Bronchial epithelial cell (primary cell): ENCODE measurements around the gene FAM161B. TPM values are rescaled to one million over a fixed set of nuclear protein-coding genes. Genes with fewer than 3 reads are reported as not detected.

Source experiments
- DNase-seq: peaks from one replicate; pipeline ENCODE4 v3.0.0-alpha.2; 2010; ENCODE audit warnings: low read depth
- FAIRE-seq: peaks from 2 replicates; lab custom pipeline; 2011; peaks lifted over from hg19 to GRCh38; lab: Jason Lieb, UNC
- H3K27me3 ChIP-seq: 2 replicates; pipeline ENCODE4 v1.5.1; 2011; ENCODE audit warnings: low read length; ENCODE audit not compliant: control insufficient read depth, insufficient read depth
- H3K36me3 ChIP-seq: 2 replicates; pipeline ENCODE4 v1.5.1; 2011; ENCODE audit warnings: low read length; ENCODE audit not compliant: control insufficient read depth, insufficient read depth
- H3K4me3 ChIP-seq: 2 replicates; pipeline ENCODE4 v1.5.1; 2011; ENCODE audit warnings: mild to moderate bottlenecking, low read depth, low read length, control low read depth
- total RNA-seq: library from RNA; depleted of rRNA; stranded (reverse); fragments of >200 nt; gene quantifications from 2 replicates; pipeline ENCODE4 v1.2.1, GENCODE V29; 2014
- TF ChIP-seq, protein P1 (sequence below): IDR thresholded peaks from 2 replicates; pipeline ENCODE4 v1.5.1; 2011; ENCODE audit warnings: mild to moderate bottlenecking, moderate library complexity, low read length, control low read depth, inconsistent platforms; ENCODE audit not compliant: insufficient read depth, severe bottlenecking

The FAM161B gene
- total RNA-seq, 1 donor from 2014 or later, result 1.6 TPM

GRCh38 chr14:73886449-73887317 is 63.2 kb downstream of the FAM161B start, which contains the start of gene ZNF410:
Gene ZNF410, plus strand, starts transcription at chr14:73886859. Its CDS starts 5,317 bp downstream, at chr14:73892176.
- DNase-seq (peak; percentile 93), FAIRE-seq (no peak)
- Histone ChIP-seq H3K36me3 (peaks cover 2% of the 10 kb centered on the region), H3K4me3 (peak within 1 kb of the TSS; percentile 89), H3K27me3 (no peaks in the 10 kb centered on the region)
- TF ChIP-seq, protein P1, sequence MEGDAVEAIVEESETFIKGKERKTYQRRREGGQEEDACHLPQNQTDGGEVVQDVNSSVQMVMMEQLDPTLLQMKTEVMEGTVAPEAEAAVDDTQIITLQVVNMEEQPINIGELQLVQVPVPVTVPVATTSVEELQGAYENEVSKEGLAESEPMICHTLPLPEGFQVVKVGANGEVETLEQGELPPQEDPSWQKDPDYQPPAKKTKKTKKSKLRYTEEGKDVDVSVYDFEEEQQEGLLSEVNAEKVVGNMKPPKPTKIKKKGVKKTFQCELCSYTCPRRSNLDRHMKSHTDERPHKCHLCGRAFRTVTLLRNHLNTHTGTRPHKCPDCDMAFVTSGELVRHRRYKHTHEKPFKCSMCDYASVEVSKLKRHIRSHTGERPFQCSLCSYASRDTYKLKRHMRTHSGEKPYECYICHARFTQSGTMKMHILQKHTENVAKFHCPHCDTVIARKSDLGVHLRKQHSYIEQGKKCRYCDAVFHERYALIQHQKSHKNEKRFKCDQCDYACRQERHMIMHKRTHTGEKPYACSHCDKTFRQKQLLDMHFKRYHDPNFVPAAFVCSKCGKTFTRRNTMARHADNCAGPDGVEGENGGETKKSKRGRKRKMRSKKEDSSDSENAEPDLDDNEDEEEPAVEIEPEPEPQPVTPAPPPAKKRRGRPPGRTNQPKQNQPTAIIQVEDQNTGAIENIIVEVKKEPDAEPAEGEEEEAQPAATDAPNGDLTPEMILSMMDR, result no peak

DNA sequence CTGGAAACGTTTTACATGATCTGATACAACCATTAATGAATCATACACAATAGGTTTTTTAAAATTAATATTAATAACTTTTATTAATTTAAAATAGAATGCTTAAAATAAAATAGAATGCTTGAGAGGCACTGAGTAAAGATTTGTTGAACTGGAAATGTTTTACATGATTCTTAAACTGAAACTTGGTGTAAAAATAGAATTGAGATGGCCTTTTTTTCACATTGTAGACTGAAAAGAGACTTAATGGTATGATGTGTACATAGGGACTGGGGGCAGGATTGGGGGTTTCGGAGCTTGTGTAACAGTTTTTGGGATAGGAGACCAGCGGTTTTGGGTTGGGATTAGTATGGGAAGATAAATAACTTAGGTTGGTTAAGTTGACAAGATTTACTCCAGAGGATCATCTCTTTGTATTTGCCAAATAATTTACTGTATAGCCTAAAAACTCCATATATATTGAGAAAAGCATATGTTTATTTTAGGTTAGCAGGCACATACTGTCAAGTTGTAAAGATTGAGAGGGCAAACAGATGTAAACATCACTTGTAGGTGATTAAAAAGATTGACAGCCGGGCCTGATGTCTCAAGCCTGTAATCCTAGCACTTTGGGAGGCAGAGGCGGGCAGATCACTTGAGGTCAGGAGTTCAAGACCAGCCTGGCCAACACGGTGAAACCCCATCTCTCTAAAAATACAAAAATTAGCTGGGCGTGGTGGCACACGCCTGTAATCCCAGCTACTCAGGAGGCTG is 65.3 kb downstream of the FAM161B start:
- Histone ChIP-seq H3K36me3 (no peaks in the 10 kb centered on the region), H3K27me3 (no peaks in the 10 kb centered on the region), H3K4me3 (no peak overlapping the region)
- DNase-seq (no peak), FAIRE-seq (no peak)
- TF ChIP-seq, protein P1, result no peak

Other genes with a start within 250 kb of the FAM161B start
- gene PNMA1, start 235.7 kb downstream of the FAM161B start, total RNA-seq, result 10.5 and 13.1 TPM in 2 replicates
- 5.8 and 7.2 TPM in 2 replicates for gene PTGR2, start 98.3 kb downstream of the FAM161B start, total RNA-seq
- gene ZNF410, start 63.2 kb downstream of the FAM161B start, total RNA-seq, result 126 and 131 TPM in 2 replicates
- gene COQ6, start 208 bp upstream of the FAM161B start, total RNA-seq, result 13.4 and 18.8 TPM in 2 replicates
- 13.7 TPM in 2 replicates for gene ENTPD5, start 69.2 kb upstream of the FAM161B start, total RNA-seq
- gene BBOF1, start 69.3 kb upstream of the FAM161B start, total RNA-seq, result 1.3 and 1.9 TPM in 2 replicates
- 15.1 and 22.1 TPM in 2 replicates for gene ALDH6A1, start 134.4 kb upstream of the FAM161B start, total RNA-seq
- gene LIN52, start 134.9 kb upstream of the FAM161B start, total RNA-seq, result 7.9 and 8.4 TPM in 2 replicates